ENCODE results near the gene SLC5A10.

Gene SLC5A10

DNA sequence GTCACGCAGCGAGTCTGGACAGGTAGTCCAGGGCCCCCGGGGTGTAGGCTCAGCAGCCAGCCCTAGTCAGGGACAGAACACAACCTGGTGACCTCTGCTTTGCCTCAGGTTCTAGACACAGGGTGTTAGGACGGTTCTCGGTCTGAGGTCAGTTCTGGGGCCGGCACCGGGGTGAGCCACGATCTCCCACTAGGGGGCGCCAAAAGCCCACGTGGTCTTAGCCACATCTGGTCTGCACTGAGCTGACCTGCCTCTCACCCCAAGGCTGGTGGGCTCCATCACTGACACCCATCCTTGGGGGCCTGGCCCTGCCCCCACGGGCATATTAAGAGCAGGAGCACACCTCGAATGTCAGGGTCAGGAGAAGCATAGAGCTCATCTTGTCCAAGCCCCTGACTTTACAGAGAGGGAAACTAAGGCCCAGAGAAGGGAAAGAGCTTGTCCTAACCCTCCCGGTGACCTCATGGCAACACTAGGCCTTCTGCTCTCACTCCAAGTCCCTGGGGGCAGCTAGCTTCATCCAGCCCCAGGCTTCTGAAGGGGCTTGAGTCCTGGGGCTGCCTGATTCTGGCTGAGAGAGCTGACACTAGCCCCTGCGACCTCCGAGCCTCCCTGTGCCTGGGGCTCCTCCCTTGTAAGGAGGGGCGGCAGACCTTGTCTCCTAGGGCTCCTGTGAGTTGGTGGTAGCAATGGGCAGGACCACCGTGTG lies 9.0 kb downstream of the SLC5A10 start:
- no peak overlapping the region for H3K27ac ChIP-seq
- TF ChIP-seq, protein P1, sequence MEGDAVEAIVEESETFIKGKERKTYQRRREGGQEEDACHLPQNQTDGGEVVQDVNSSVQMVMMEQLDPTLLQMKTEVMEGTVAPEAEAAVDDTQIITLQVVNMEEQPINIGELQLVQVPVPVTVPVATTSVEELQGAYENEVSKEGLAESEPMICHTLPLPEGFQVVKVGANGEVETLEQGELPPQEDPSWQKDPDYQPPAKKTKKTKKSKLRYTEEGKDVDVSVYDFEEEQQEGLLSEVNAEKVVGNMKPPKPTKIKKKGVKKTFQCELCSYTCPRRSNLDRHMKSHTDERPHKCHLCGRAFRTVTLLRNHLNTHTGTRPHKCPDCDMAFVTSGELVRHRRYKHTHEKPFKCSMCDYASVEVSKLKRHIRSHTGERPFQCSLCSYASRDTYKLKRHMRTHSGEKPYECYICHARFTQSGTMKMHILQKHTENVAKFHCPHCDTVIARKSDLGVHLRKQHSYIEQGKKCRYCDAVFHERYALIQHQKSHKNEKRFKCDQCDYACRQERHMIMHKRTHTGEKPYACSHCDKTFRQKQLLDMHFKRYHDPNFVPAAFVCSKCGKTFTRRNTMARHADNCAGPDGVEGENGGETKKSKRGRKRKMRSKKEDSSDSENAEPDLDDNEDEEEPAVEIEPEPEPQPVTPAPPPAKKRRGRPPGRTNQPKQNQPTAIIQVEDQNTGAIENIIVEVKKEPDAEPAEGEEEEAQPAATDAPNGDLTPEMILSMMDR (IDR thresholded peaks at IDR 0.05): peak; percentile 91
- TF ChIP-seq ZFX (IDR thresholded peaks at IDR 0.05; ENCODE audit: borderline replicate concordance): no peak

DNA sequence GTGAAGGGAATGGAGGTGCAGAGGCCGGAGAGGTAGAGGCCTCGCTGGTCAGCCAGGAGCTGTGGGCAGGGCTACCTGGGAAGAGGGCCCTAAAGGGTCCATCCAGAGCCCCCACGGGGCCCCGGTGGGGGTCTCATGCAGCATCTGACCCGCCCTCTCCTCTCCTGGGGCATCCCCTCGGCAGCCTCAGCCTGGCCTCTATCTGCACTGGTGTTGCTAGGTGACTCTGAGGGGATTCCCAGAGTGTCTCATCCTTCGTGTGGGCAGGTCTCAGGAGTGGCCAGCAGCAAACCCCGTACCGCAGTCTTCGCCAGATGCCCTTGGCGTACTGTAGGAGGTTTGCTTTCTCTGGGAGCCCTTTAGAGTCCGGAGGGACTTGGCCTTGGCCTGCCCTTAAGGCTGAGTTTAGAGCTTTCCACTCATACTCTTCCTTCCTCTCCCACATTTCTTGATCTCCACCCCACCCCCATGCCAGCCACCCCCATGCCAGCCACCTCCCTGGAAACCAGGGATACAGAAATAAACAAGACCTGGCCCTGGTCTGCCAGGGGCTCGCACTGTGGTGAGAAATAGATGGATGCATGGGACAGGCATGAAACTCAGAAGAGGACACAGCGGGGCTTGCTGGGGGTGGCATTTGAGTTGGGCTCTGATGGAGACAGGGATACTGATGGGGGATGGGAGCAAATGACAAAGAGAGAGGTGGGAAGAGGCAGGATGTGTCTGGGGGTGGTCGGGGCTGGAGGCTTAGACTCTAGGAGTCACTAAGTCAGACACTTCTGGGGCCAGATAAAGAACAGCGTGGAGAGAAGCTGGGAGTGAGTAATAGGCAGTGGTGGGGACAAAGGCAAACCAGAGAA lies 9.9 kb downstream of the SLC5A10 start:
- no peak overlapping the region for H3K27ac ChIP-seq
- TF ChIP-seq ZFX (IDR thresholded peaks at IDR 0.05; ENCODE audit: borderline replicate concordance): no peak
- TF ChIP-seq, protein P1 (IDR thresholded peaks at IDR 0.05): no peak

DNA sequence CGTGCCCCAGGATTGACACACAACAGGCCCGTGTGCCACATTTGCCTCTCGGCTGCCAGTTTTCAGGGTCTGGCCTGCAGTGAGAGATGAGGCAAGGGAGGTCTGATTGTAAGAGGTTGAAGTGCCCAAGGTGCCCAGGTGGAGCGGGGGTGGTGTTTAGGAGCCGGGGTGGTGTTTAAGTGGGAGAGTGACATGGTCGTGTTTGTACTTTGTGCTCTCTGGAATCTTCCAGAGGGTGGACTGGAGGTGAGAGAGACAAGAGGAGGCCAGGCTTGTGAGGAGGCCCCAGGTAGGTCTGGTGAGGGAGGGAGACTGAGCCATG lies 10.5 kb downstream of the SLC5A10 start:
- H3K27ac ChIP-seq: no peak overlapping the region
- TF ChIP-seq, protein P1 (IDR thresholded peaks at IDR 0.05): no peak
- no peak for TF ChIP-seq ZFX (IDR thresholded peaks at IDR 0.05; ENCODE audit: borderline replicate concordance)

DNA sequence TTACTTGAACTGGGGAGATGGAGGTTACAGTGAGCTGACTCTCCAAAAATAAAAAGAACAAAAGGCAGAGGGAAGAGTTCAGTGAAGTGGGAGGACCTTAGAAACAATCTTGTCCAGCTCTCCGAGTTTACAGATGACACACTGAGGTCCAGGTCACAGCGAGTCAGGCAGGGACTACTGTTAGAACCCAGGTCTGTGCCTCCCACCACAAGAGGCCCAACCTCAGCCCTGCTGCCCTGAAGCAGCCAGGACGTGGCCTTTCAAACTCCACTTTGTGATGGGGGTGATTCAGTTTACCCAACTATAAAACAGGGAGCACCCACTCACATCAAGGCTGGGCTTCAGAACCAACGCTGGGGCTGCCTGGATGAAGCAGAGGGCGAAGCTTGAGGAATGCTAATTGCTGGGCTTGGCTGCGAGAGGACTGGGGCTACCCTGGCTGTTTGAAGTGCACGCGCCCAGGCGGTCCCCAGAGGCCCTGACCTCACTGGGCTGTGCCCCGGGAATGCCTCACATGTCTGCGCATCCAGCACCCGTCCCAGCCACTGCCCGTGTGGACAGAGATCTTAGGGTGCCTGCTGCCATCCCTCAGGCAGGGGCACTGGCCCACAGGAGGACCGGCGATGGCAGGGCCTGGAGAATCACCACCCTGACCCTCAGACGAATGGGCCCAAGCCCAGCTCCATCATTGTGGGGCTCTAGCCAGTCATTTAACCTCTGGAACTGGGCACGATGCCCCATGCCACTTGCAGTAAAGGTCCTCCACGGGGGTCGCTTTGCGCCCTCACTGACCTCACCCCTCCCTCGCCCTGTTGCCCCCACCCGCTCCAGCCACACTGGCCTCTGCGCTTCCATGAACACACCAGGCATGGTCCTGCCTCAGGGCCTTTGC lies 11.4 kb downstream of the SLC5A10 start:
- no peak overlapping the region for H3K27ac ChIP-seq
- TF ChIP-seq ZFX (IDR thresholded peaks at IDR 0.05; ENCODE audit: borderline replicate concordance): no peak
- TF ChIP-seq, protein P1 (IDR thresholded peaks at IDR 0.05): no peak

DNA sequence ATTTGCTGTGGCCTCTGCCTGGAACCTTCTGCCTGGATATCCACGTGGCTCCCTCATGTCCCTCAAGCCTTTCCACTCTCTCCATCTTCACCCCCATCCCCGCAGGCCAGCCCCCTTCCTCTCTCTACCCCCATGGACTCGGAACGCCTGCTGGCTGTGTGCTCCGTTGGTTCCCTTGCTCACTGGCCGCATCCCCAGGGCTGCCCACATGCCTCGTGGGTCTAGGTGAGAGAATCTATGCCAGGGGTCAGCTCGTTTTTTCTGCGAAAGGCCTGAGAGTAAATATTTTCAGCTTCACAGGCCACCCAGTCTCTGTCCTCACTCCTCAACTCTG lies 12.0 kb downstream of the SLC5A10 start:
- TF ChIP-seq ZFX (IDR thresholded peaks at IDR 0.05; ENCODE audit: borderline replicate concordance): no peak
- TF ChIP-seq, protein P1 (IDR thresholded peaks at IDR 0.05): no peak
- H3K27ac ChIP-seq: no peak overlapping the region

DNA sequence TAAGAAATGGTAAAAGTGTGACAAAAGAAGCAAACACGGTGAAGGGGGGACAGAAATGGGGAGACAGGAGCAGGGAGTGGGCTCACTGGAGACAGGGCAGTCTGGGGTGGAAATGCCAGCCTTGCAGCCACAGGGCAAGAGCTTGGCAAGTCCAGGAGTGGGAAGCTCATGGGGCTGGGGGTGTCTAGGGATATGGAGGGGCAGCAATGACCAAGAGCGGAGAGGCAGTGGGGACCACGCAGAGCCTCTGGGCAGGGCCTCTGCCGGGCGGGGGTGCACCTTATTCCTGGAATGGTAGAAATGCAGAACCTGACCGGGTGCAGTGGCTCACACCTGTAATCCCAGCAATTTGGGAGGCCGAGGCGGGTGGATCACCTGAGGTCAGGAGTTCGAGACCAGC lies 12.6 kb downstream of the SLC5A10 start:
- H3K27ac ChIP-seq: no peak overlapping the region

More for the DNA sequence above, 12.6 kb downstream of the SLC5A10 start:
- no peak for TF ChIP-seq ZFX (IDR thresholded peaks at IDR 0.05; ENCODE audit: borderline replicate concordance)
- TF ChIP-seq, protein P1 (IDR thresholded peaks at IDR 0.05): no peak
